Measurements from ENCODE around the gene ZNF672. TPM values are rescaled to one million over a fixed set of nuclear protein-coding genes. Genes with fewer than 3 reads are reported as not detected.

The ZNF672 gene
- polyA plus RNA-seq, 1 donor (not counting 4 experiments of a cell fraction or from before 2014, with no cell fraction given) = 12.6 TPM

GRCh38 chr1:248844526-248844925 is 6.5 kb downstream of the ZNF672 start:
- no peaks in the 10 kb centered on the region for H4K20me1 ChIP-seq (ENCODE audit: control insufficient read depth, extremely low read depth, insufficient read depth, low read length)
- no peaks in the 10 kb centered on the region for H3K27me3 ChIP-seq (ENCODE audit: control insufficient read depth, extremely low read depth, insufficient read depth, low read length)
- H3K9me3 ChIP-seq (ENCODE audit: control insufficient read depth, low read depth, low read length) = no peaks in the 10 kb centered on the region
- peaks cover 13% of the 10 kb centered on the region for H3K79me2 ChIP-seq (ENCODE audit: control insufficient read depth, insufficient read depth, low read length)
- H3K4me2 ChIP-seq (ENCODE audit: control insufficient read depth, extremely low read depth, insufficient read depth, low read depth, low read length) = no peak overlapping the region
- H3K9ac ChIP-seq (ENCODE audit: control insufficient read depth, extremely low read depth, insufficient read depth, low read length) = no peak overlapping the region
- H3K4me1 ChIP-seq (ENCODE audit: control insufficient read depth, extremely low read depth, insufficient read depth, low read length) = peaks cover 24% of the 10 kb centered on the region
- TF ChIP-seq CTCF (optimal IDR thresholded peaks at IDR 0.05 in 1 of 3, IDR thresholded peaks at IDR 0.05 in 1 of 3, conservative IDR thresholded peaks at IDR 0.05 in 1 of 3; ENCODE audit: extremely low read depth in 1 of 3, insufficient read depth in 2 of 3, low read length in 3 of 3) (no peak), EZH2 (IDR thresholded peaks at IDR 0.05; ENCODE audit: low read length) (no peak)
- H3K36me3 ChIP-seq (ENCODE audit: control insufficient read depth in 2 of 2, extremely low read depth in 1 of 2, insufficient read depth in 2 of 2, low read length in 2 of 2) = peaks cover 11 to 12% of the 10 kb centered on the region in 2 experiments
- no peak overlapping the region for H3K27ac ChIP-seq (ENCODE audit: control insufficient read depth, insufficient read depth, low read length)
- no peaks in the 10 kb centered on the region for H3K9me1 ChIP-seq (ENCODE audit: control insufficient read depth, extremely low read depth, insufficient read depth, low read length)
- no peak overlapping the region for H2AFZ ChIP-seq (ENCODE audit: control insufficient read depth, low read length)
- FAIRE-seq (no peak), DNase-seq (ENCODE audit: low read depth, low spot score) (no peak)
- dilution Hi-C loops (cut with MboI; ENCODE audit: extremely low pct_ligation_motif_present, low sequenced_read_pairs) = no loop called here
- H3K4me3 ChIP-seq (ENCODE audit: control insufficient read depth in 2 of 3, extremely low read depth in 1 of 3, insufficient read depth in 2 of 3, low read depth in 1 of 3, low read length in 3 of 3) = no peak overlapping the region

GRCh38 chr1:248847181-248847955 is 9.3 kb downstream of the ZNF672 start:
- Histone ChIP-seq H3K27ac (ENCODE audit: control insufficient read depth, insufficient read depth, low read length) (no peak overlapping the region), H3K9me3 (ENCODE audit: control insufficient read depth, low read depth, low read length) (no peaks in the 10 kb centered on the region), H3K4me2 (ENCODE audit: control insufficient read depth, extremely low read depth, insufficient read depth, low read depth, low read length) (no peak overlapping the region), H3K4me1 (ENCODE audit: control insufficient read depth, extremely low read depth, insufficient read depth, low read length) (peaks cover 12% of the 10 kb centered on the region), H3K79me2 (ENCODE audit: control insufficient read depth, insufficient read depth, low read length) (peaks cover 1% of the 10 kb centered on the region), H4K20me1 (ENCODE audit: control insufficient read depth, extremely low read depth, insufficient read depth, low read length) (no peaks in the 10 kb centered on the region), H3K27me3 (ENCODE audit: control insufficient read depth, extremely low read depth, insufficient read depth, low read length) (no peaks in the 10 kb centered on the region), H3K9me1 (ENCODE audit: control insufficient read depth, extremely low read depth, insufficient read depth, low read length) (no peaks in the 10 kb centered on the region), H3K36me3 (ENCODE audit: control insufficient read depth in 2 of 2, extremely low read depth in 1 of 2, insufficient read depth in 2 of 2, low read length in 2 of 2) (peaks cover 22 to 30% of the 10 kb centered on the region in 2 experiments), H3K4me3 (ENCODE audit: control insufficient read depth in 2 of 3, extremely low read depth in 1 of 3, insufficient read depth in 2 of 3, low read depth in 1 of 3, low read length in 3 of 3) (no peak overlapping the region), H2AFZ (ENCODE audit: control insufficient read depth, low read length) (no peak overlapping the region), H3K9ac (ENCODE audit: control insufficient read depth, extremely low read depth, insufficient read depth, low read length) (no peak overlapping the region)
- no peak for DNase-seq (ENCODE audit: low read depth, low spot score)
- dilution Hi-C loops (cut with MboI; ENCODE audit: extremely low pct_ligation_motif_present, low sequenced_read_pairs) = no loop called here
- TF ChIP-seq CTCF (optimal IDR thresholded peaks at IDR 0.05 in 1 of 3, IDR thresholded peaks at IDR 0.05 in 1 of 3, conservative IDR thresholded peaks at IDR 0.05 in 1 of 3; ENCODE audit: extremely low read depth in 1 of 3, insufficient read depth in 2 of 3, low read length in 3 of 3) = no peak
- no peak for TF ChIP-seq EZH2 (IDR thresholded peaks at IDR 0.05; ENCODE audit: low read length)
- no peak for FAIRE-seq
